GM19452 (cell line): ENCODE measurements around the gene TMEM69.
"Not testable (repeated sequence)": the region's sequence is repeated elsewhere in the genome, so short reads cannot be mapped to it uniquely, and the experiment has no call there.

Experiments
- ATAC-seq: cut with Tn5 transposase; IDR thresholded peaks from one replicate; pipeline ENCODE4 v1.9.1; 2021; ENCODE audit not compliant: unreplicated experiment

Gene TMEM69

GRCh38 chr1:45677751-45678245, 10.2 kb upstream of the TMEM69 start:
- ATAC-seq = no peak

GRCh38 chr1:45678489-45678888, 9.5 kb upstream of the TMEM69 start:
- no peak for ATAC-seq

GRCh38 chr1:45679123-45679522, 8.9 kb upstream of the TMEM69 start:
- no peak for ATAC-seq

- no peak for ATAC-seq
These were observed 5.0 kb upstream of the TMEM69 start for GRCh38 chr1:45682942-45683341.

GRCh38 chr1:45684402-45684801, 3.6 kb upstream of the TMEM69 start:
- ATAC-seq = no peak

- no peak for ATAC-seq
These were observed 2.5 kb upstream of the TMEM69 start for GRCh38 chr1:45685308-45686014.

- peak; percentile 3 for ATAC-seq
These were observed 2.0 kb upstream of the TMEM69 start for GRCh38 chr1:45686015-45686287.

GRCh38 chr1:45686288-45687013, 1.5 kb upstream of the TMEM69 start, which contains the start of gene GPBP1L1:
Gene GPBP1L1 (minus strand): TSS chr1:45686533. CDS start chr1:45659087, 27,446 bp downstream.
- ATAC-seq = peak; percentile 53

GRCh38 chr1:45687014-45687753, 797 bp upstream of the TMEM69 start:
- ATAC-seq = peak; percentile 80

GRCh38 chr1:45693811-45694210, 5.8 kb downstream of the TMEM69 start:
- ATAC-seq = not testable (repeated sequence)

GRCh38 chr1:45694823-45695222, 6.8 kb downstream of the TMEM69 start:
- no peak for ATAC-seq

- ATAC-seq = no peak
These were observed 16.7 kb downstream of the TMEM69 start for GRCh38 chr1:45704637-45705036.

- no peak for ATAC-seq
These were observed 25.7 kb downstream of the TMEM69 start for GRCh38 chr1:45713711-45714110.

- no peak for ATAC-seq
These were observed 28.7 kb downstream of the TMEM69 start for GRCh38 chr1:45716700-45717099.

GRCh38 chr1:45717386-45717785, 29.4 kb downstream of the TMEM69 start:
- ATAC-seq = not testable (repeated sequence)

GRCh38 chr1:45718289-45718688, 30.3 kb downstream of the TMEM69 start:
- ATAC-seq = no peak

- ATAC-seq = no peak
These were observed 33.2 kb downstream of the TMEM69 start for GRCh38 chr1:45721207-45721606.

- no peak for ATAC-seq
These were observed 34.8 kb downstream of the TMEM69 start for GRCh38 chr1:45722809-45723208.

GRCh38 chr1:45723248-45723930, 35.4 kb downstream of the TMEM69 start:
- no peak for ATAC-seq

GRCh38 chr1:45726007-45726406, 38.0 kb downstream of the TMEM69 start:
- ATAC-seq = not testable (repeated sequence)
